OCI-LY7 (cell line): ENCODE results near the gene HSPA12A. TPM values are rescaled to one million over a fixed set of nuclear protein-coding genes. Genes with fewer than 3 reads are reported as not detected.

Experiments
- BruUV-seq: library from RNA; stranded (reverse); fragments of 400-500 nt; replicated peaks from 2 replicates; lab custom pipeline; 2021; lab: Mats Ljungman, UMichigan
- CTCF ChIA-PET: fragments of 300-600 bp; sonication (Branson Sonifier 250); formaldehyde crosslinking; loops from one replicate; lab custom pipeline; 2022; ENCODE audit warnings: antibody characterized with exemption; ENCODE audit not compliant: unreplicated experiment; lab: Charles Lee
- POLR2A ChIA-PET: fragments of 300-600 bp; sonication (Branson Sonifier 250); formaldehyde crosslinking; loops from one replicate; lab custom pipeline; 2022; ENCODE audit warnings: antibody characterized with exemption; lab: Charles Lee
- DNase-seq: peaks from one replicate; pipeline ENCODE4 v3.0.0-alpha.2; 2015; ENCODE audit warnings: low spot score
- H2AFZ ChIP-seq: fragments of 200-600 bp; sonication (generic), shearing (Covaris generic); 2 replicates; pipeline ENCODE4 v1.6.1; 2014; ENCODE audit warnings: mild to moderate bottlenecking, antibody characterized with exemption, low read length, moderate library complexity
- H3K27ac ChIP-seq: fragments of 200-600 bp; sonication (generic); 2 replicates; pipeline ENCODE4 v1.5.1; 2014; ENCODE audit warnings: mixed run types, low read depth, mild to moderate bottlenecking, moderate library complexity, low read length, inconsistent platforms; ENCODE audit not compliant: poor library complexity, severe bottlenecking
- H3K36me3 ChIP-seq: fragments of 200-600 bp; sonication (generic); 2 replicates; pipeline ENCODE4 v1.6.1; 2014; ENCODE audit warnings: mild to moderate bottlenecking, antibody characterized with exemption, low read length, moderate library complexity, mixed read lengths; ENCODE audit not compliant: insufficient read depth
- H3K4me1 ChIP-seq: fragments of 200-600 bp; sonication (generic); 2 replicates; pipeline ENCODE4 v1.5.1; 2014; ENCODE audit warnings: mild to moderate bottlenecking, low read length; ENCODE audit not compliant: insufficient read depth, poor library complexity, severe bottlenecking
- H3K4me2 ChIP-seq: fragments of 200-600 bp; sonication (generic); 2 replicates; pipeline ENCODE4 v1.6.1; 2014; ENCODE audit warnings: mild to moderate bottlenecking, low read length
- H3K4me3 ChIP-seq: fragments of 200-600 bp; sonication (generic); 2 replicates; pipeline ENCODE4 v1.5.1; 2014; ENCODE audit warnings: mild to moderate bottlenecking, low read depth, low read length; ENCODE audit not compliant: poor library complexity, severe bottlenecking
- H3K79me2 ChIP-seq: fragments of 200-600 bp; sonication (generic); 2 replicates; pipeline ENCODE4 v1.6.1; 2016; ENCODE audit warnings: low read depth, mild to moderate bottlenecking, low read length, moderate library complexity, mixed read lengths; ENCODE audit not compliant: insufficient read depth
- H3K9me2 ChIP-seq: fragments of 200-600 bp; sonication (generic); 2 replicates; pipeline ENCODE4 v1.6.1; 2016; ENCODE audit warnings: mild to moderate bottlenecking, low read length, mixed read lengths; ENCODE audit not compliant: insufficient read depth
- H3K9me3 ChIP-seq: fragments of 200-600 bp; sonication (generic); 2 replicates; pipeline ENCODE4 v1.6.1; 2014; ENCODE audit warnings: mild to moderate bottlenecking, mixed run types, low read length, mixed read lengths
- H4K20me1 ChIP-seq: fragments of 200-600 bp; sonication (generic); 2 replicates; pipeline ENCODE4 v1.6.1; 2014; ENCODE audit warnings: mild to moderate bottlenecking, antibody characterized with exemption, low read length, moderate library complexity, mixed read lengths; ENCODE audit not compliant: insufficient read depth
- EZH2phosphoT487 ChIP-seq: fragments of 200-600 bp; sonication (generic); IDR thresholded peaks from 2 replicates; pipeline ENCODE4 v1.6.1; 2018; ENCODE audit warnings: low read depth, borderline replicate concordance, mild to moderate bottlenecking, mixed run types, antibody characterized with exemption, low read length, moderate library complexity, mixed read lengths
- intact Hi-C: fragments of 100-400 bp; cut with micrococcal nuclease; formaldehyde crosslinking; loops from one replicate; pipeline ENCODE4 v1.10.0; 2022; ENCODE audit not compliant: unreplicated experiment
- total RNA-seq, 2 experiments: library from RNA; depleted of rRNA in 1 of 2; stranded (reverse); fragments of >200 nt in 1 of 2; shearing (Covaris generic) in 1 of 2; gene quantifications; 2 replicates each; pipeline ENCODE4 v1.2.3, GENCODE V29; 2014 to 2022
- TF ChIP-seq, protein P1 (sequence below): fragments of 200-600 bp; sonication (generic); conservative IDR thresholded peaks from 2 replicates; pipeline ENCODE4 v1.5.1; 2014; ENCODE audit warnings: mild to moderate bottlenecking, antibody characterized with exemption, low read length, moderate library complexity, mixed read lengths

Gene HSPA12A
- total RNA-seq, 2 experiments from 2014 or later: 3.7 TPM; not detected in 1

GRCh38 chr10:116744163-116744753, 1.9 kb upstream of the HSPA12A start:
- Histone ChIP-seq H3K79me2 (no peaks in the 10 kb centered on the region), H3K9me3 (no peaks in the 10 kb centered on the region), H3K9me2 (no peaks in the 10 kb centered on the region), H3K4me3 (no peak overlapping the region), H3K36me3 (no peaks in the 10 kb centered on the region), H3K27ac (no peak overlapping the region), H3K4me2 (no peak overlapping the region), H2AFZ (no peak overlapping the region), H3K4me1 (no peaks in the 10 kb centered on the region), H4K20me1 (no peaks in the 10 kb centered on the region)
- no peak for DNase-seq
- no TSS peak for BruUV-seq
- ChIA-PET POLR2A (interaction anchor here (0.7 kb wide), 1 partner anchor 19 kb away, joined by 3 read pairs; no protein-coding TSS in a partner anchor), CTCF (no interaction called here)
- TF ChIP-seq EZH2phosphoT487: no peak
- TF ChIP-seq, protein P1, sequence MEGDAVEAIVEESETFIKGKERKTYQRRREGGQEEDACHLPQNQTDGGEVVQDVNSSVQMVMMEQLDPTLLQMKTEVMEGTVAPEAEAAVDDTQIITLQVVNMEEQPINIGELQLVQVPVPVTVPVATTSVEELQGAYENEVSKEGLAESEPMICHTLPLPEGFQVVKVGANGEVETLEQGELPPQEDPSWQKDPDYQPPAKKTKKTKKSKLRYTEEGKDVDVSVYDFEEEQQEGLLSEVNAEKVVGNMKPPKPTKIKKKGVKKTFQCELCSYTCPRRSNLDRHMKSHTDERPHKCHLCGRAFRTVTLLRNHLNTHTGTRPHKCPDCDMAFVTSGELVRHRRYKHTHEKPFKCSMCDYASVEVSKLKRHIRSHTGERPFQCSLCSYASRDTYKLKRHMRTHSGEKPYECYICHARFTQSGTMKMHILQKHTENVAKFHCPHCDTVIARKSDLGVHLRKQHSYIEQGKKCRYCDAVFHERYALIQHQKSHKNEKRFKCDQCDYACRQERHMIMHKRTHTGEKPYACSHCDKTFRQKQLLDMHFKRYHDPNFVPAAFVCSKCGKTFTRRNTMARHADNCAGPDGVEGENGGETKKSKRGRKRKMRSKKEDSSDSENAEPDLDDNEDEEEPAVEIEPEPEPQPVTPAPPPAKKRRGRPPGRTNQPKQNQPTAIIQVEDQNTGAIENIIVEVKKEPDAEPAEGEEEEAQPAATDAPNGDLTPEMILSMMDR: no peak
- intact Hi-C loops: no loop called here

GRCh38 chr10:116743266-116744064, 1.1 kb upstream of the HSPA12A start:
- Histone ChIP-seq H3K9me3 (no peaks in the 10 kb centered on the region), H3K79me2 (no peaks in the 10 kb centered on the region), H3K4me1 (no peaks in the 10 kb centered on the region), H3K36me3 (no peaks in the 10 kb centered on the region), H2AFZ (no peak overlapping the region), H3K27ac (no peak overlapping the region), H4K20me1 (no peaks in the 10 kb centered on the region), H3K4me3 (no peak overlapping the region), H3K9me2 (no peaks in the 10 kb centered on the region), H3K4me2 (no peak overlapping the region)
- no peak for TF ChIP-seq EZH2phosphoT487
- TF ChIP-seq, protein P1: no peak
- BruUV-seq: no TSS peak
- POLR2A ChIA-PET: interaction anchor here (0.7 kb wide), 1 partner anchor 18 kb away, joined by 3 read pairs; no protein-coding TSS in a partner anchor
- CTCF ChIA-PET: no interaction called here
- intact Hi-C loops: no loop called here
- no peak for DNase-seq
